ENCODE data around the gene CEACAM7.

GRCh38 chr19:41624937-41625336 lies 63.1 kb downstream of the CEACAM7 start:
- TF ChIP-seq POLR2A (IDR thresholded peaks at IDR 0.05; ENCODE audit: borderline replicate concordance, extremely low read depth, insufficient read depth, insufficient read length) (no peak), EZH2phosphoT487 (IDR thresholded peaks at IDR 0.05; ENCODE audit: borderline replicate concordance) (no peak), JUND (IDR thresholded peaks at IDR 0.05) (no peak), ZNF274 (IDR thresholded peaks at IDR 0.05; ENCODE audit: low read depth, low read length) (no peak), FOSL1 (IDR thresholded peaks at IDR 0.05; ENCODE audit: low read depth) (no peak), SRF (IDR thresholded peaks at IDR 0.05; ENCODE audit: low read depth) (no peak)
- TF ChIP-seq, protein P1, sequence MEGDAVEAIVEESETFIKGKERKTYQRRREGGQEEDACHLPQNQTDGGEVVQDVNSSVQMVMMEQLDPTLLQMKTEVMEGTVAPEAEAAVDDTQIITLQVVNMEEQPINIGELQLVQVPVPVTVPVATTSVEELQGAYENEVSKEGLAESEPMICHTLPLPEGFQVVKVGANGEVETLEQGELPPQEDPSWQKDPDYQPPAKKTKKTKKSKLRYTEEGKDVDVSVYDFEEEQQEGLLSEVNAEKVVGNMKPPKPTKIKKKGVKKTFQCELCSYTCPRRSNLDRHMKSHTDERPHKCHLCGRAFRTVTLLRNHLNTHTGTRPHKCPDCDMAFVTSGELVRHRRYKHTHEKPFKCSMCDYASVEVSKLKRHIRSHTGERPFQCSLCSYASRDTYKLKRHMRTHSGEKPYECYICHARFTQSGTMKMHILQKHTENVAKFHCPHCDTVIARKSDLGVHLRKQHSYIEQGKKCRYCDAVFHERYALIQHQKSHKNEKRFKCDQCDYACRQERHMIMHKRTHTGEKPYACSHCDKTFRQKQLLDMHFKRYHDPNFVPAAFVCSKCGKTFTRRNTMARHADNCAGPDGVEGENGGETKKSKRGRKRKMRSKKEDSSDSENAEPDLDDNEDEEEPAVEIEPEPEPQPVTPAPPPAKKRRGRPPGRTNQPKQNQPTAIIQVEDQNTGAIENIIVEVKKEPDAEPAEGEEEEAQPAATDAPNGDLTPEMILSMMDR (IDR thresholded peaks at IDR 0.05 in 2 of 3, conservative IDR thresholded peaks at IDR 0.05 in 1 of 3; ENCODE audit: borderline replicate concordance in 1 of 3, insufficient read depth in 1 of 3, low read depth in 2 of 3, low read length in 2 of 3) = no peak
